GM10847 (cell line): ENCODE results near the gene ARVCF.

Source experiments
- POLR2A ChIP-seq: IDR thresholded peaks from 2 replicates; pipeline ENCODE4 v1.6.1; 2011; ENCODE audit not compliant: insufficient read length; ENCODE audit errors: extremely low read depth

ARVCF gene

DNA sequence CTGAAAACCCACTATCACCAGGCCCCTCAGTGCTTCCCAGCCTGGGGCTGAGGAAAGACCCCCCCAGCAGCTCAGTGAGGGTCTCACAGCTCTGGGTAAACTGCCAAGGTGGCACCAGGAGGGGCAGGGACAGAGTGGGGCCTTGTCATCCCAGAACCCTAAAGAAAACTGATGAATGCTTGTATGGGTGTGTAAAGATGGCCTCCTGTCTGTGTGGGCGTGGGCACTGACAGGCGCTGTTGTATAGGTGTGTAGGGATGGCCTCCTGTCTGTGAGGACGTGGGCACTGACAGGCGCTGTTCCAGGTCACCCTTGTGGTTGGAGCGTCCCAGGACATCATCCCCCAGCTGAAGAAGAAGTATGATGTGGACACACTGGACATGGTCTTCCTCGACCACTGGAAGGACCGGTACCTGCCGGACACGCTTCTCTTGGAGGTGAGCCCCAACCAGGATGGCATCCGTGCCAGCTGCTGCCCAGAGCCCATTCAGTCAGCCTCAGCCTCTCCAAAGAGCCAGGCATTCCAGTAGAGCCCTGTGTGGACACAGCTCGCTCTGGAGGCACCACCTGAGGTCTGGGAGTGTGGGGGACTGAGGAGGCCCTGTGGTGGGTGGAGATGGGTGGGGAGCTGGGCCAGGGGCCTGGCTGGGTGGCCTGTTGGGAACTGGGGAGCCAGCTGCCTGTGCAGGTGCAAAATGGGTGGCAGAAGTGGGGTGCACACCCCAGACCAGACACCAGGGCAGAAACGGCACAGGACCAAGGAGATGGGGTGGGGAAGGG, 52.6 kb downstream of the ARVCF start:
- TF ChIP-seq POLR2A = no peak

DNA sequence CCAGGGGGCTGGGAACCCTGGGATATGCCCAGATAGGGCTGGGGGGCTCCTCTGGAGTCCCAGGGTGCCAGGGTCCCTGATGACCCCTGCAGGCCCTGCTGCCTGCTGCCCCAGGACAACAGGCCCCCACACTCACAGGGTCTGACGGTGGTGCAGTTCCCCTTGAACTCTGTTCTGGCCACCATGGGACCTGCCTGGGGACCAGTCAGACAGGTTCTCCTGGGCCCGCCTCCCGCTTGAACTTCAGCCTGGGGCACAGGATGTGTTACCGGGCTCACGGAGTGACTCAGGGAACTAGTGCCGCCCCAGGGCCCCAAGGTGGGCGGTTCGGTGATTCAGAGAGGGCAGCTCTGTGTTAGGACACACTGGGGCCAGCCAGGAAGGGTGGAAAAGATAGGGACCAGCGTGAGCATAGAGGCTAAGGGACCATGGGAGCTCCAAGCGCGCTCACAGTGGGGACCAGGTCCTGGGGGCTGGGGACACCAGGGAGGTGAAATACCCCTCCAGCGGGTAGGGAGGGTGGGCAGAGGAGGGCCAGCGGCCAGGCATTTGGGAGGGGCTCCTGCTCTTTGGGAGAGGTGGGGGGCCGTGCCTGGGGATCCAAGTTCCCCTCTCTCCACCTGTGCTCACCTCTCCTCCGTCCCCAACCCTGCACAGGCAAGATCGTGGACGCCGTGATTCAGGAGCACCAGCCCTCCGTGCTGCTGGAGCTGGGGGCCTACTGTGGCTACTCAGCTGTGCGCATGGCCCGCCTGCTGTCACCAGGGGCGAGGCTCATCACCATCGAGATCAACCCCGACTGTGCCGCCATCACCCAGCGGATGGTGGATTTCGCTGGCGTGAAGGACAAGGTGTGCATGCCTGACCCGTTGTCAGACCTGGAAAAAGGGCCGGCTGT, 53.5 kb downstream of the ARVCF start:
- no peak for TF ChIP-seq POLR2A

DNA sequence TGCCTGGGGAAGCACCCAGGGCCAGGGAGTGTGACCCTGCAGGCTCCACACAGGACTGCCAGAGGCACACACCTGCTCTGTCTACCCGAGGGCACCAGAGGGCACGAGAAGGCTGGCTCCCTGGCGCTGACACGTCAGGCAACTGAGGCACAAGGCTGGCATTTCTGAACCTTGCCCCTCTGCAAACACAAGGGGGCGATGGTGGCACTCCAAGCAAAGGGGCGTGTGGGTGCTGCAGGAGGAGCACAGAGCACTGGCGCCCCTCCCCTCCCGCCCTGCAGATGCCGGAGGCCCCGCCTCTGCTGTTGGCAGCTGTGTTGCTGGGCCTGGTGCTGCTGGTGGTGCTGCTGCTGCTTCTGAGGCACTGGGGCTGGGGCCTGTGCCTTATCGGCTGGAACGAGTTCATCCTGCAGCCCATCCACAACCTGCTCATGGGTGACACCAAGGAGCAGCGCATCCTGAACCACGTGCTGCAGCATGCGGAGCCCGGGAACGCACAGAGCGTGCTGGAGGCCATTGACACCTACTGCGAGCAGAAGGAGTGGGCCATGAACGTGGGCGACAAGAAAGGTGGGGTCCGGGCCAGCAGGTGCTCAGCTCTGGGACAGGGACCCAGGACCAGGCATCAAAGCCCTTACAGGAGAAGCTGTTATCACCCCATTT, 54.2 kb downstream of the ARVCF start:
- TF ChIP-seq POLR2A = no peak

DNA sequence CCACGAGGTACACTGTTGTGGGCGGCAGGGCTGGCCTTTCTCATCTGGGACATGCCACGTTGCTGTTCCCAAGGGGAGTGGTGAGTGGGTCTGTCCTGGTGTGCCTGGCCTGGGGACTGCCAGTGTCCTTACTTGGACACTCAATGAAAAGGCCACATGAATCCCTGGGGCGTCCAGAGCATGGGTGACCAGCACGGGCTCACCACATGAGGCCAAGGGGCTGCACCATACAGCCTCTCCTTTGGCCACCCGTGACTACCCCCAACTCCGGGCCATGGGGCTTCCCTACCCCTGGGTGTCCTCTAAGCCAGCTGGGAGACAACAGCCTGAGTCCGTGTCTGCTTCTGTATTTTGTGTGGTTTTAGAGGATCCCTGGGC, 54.8 kb downstream of the ARVCF start:
- no peak for TF ChIP-seq POLR2A

DNA sequence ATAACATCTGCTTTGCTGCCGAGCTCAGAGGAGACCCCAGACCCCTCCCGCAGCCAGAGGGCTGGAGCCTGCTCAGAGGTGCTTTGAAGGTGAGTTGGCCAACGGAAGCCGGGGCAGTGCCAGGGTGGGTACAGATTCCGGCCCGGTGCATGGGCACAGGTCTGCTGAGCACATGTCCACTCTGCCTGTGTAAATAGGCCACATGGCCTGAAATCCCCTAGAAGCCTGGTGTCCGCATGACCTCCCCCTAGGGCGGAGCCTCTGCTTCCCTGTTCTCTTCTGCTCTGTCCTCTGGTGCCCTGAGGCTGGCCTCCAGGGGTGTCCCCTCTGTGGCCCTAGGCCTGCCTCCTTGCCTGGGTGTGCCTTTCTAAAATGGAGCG, 55.4 kb downstream of the ARVCF start:
- TF ChIP-seq POLR2A = no peak

DNA sequence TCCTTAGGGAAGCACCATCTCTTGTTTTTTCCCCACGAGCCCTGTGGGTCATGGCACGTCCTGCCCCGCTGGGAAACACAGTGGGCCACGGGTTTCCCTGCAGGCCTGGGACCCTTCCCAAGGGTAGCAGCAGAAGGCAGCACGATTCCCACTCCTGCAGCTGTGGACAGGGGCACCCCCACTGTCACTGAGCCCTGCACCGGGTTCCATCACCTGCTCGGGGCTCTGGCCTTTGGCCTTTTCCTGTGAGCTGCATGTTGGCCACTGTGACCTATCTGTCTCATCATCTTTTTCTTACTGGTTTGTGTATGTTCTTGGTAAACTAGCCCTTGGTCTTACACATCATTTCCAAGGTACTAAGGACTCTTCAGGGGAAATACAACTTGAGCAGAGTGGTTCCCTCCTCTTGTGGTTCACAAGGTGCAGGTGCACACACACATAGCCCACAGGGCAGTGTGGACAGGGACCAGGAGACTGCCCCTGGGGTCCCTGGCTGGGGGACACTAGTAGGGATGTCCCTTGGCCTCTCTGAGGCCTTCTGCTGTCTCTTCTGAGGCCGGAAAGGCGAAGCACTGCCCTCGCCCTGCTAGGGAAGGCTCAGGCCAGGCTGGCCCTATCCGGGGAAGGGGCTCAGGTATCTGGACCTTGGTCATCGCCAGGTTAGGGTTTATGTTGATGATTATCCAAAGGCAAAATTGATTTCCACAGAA, 56.0 kb downstream of the ARVCF start:
- no peak for TF ChIP-seq POLR2A

DNA sequence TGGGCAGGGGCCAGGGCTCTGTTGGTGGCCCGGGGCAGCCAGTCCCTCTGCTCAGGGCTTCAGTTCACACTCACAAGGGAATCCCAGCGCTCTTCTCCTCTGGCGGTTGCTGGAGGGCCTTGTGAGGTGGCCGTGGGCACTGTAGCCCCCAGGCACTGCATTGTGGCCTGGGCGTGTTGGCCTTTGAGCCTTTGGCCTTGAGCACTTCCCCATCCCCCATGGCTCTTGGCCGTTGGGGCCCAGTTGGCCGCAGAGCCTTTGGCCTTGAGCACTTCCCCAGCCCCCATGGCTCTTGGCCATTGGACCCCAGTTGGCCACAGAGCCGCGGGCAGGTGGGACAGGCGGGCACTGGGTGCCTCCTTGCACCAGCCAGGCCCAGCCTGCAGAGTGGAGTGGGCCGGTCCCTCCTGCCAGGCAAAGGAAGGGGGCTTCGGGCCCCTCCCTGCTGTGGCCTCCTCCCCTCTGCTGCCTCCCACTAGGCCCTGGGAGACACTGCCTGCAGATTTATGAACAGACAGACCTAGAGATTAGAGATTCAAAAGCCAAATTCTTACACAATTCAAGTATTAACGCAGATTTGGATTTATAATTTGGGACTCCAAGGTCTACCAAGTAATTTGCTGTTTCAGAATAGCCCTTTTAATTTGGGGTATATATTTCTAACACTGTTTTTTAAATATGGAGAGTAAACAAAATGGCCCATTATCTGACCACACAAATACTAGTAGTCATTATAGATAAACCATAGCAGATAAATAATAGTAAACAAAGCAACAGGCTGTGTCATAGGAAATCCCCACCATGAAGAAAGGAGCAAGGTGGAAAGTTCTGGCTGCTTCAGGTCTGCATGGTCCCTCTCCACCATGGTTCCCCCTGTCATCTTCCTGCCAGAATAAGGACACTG, 56.8 kb downstream of the ARVCF start:
- no peak for TF ChIP-seq POLR2A

DNA sequence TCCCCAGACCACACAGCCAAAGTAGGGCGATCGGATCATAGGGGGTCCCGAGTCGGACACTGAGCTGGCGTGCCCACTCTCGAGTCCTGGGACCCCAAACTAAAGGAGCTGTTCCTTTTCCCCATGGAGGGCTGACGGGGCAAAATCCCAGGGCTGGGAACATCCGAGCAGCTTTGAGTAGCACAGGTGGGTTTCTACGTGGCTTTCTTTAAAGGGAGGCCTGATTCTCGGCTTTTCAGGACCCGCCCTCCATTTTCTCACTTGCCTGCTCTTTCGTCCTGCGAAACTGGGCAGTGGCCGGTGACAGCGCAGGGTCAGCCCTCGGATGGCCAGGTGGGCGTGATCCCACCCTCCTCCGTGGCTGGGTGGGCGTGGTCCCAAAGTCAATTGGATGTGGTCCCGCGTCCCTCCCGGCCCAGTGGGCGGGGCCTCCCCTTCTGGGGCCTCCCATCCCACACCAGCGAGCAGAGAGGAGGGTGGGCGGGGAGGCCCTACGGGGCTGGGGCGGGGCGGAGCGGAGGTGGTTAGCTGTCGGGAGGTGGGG, 57.5 kb downstream of the ARVCF start:
- TF ChIP-seq POLR2A = no peak

DNA sequence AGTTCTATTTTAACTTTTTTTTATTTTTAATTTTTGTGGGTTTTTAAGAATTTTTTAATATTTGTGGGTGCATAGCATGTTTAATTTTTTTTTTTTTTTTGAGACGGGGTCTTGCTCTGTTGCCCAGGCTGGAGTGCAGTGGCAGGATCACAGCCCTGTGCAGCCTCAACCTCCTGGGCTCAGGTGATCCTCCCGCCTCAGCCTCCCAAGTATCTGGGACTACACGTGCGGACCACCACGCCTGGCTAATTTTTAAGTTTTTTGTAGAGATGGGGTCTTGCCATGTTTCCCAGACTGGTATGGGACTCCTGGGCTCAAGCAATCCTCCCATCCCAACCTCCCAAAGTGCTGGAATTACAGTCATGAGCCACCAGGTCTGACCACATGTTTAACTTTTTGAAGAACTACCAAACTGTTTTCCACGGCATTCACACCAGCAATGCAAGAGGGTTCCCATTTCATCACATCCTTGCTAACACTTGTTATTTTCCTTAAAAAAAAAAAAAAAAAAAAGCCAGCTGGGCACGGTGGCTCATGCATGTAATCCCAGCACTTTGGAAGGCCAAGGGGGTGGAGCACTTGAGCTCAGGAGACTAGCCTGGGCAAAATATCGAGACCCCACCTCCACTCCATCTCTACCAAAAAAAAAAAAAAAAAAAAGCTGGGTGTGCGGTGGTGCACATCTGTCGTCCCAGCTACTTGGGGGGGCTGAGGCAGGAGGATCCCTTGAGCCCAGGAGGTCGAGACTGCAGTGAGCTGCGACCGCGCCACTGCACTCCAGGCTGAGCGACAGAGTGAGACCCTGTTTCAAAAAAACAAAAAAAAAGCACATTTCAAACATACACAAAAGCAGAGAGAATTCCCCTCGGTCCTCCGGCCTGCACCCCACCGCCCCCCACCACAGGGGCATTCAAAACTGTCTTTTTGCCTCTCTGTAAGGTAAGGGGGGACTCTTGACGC, 58.3 kb downstream of the ARVCF start:
- TF ChIP-seq POLR2A = no peak

DNA sequence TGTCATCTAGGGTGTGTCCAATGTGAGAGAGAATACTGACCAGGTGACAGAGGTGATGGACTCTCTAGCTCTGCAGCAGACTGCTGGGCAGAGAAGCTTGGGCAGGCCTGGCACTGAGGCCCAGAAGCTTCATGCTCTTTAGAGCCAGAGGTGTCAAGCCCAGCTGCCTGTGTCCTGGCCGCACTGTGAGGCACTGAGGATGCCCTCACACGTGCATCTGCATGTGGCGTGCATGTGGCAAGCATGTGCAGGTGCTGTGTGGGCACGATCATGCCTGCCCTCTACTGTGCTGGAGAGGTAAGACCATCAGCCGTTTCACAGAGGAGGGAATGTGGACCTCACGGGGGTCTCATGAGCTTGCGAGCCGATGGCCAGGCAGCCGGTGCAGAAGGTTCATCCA, 59.2 kb downstream of the ARVCF start:
- TF ChIP-seq POLR2A = no peak

DNA sequence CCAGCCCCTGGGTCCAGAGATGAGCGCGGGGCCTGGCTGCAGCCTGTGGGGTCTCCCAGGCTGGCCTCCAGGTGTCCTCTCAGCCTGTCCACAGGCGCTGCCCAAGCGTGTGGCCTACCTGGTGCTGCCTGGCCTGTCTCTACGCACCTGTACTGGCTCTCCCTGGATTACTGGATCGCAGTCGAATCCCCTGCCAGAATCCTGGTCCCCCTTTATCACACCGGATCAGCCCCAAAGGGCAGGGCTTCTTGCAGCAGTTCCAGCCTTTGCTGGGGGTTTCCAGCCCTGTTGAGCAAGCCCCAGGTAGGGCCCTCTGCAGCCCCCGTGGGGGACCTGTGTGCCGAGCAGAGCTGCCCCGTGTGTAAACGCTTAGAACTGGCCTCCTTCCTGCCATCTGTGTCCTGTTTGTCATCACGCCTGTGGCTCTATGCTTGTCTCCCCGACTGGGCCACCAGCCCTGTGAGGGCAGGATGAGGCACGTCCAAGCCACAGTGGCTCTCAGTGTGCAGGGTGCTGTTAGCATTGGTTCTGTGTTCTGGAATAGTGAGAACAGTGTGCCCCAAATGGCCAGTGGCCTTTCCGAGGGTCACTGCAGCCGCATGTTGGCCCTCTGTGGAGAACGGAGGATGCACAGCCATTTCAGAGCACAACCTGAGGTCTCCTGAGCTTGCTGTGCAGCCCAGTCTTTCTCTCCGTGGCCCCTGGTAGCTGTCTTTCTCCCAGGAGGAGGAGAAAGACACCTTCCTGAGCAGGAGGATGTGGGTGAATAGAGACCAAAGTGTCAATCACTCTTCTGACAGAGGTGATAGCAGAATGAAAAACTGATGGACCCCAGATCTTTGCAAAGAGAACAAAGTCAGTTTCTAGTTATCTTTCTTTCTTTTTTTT, 61.1 kb downstream of the ARVCF start:
- no peak for TF ChIP-seq POLR2A

DNA sequence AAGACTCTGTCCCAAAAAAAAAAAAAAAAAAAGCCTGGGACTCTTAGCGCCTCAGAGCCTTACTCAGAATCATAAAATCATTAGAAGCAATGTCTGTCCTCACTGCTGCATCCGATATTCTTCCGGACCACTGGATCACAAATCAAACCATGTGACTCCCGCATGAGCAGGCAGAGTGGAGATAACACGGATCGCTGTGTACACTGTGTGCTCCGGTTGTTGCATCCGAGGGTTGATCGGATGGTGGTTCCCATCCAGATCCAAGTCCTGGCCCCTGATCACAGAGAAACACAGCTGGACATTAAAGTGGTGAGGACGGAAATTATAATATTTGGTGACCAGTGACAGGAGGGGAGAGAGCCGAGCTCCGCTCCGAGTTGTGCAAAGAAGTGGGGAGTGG, 65.3 kb downstream of the ARVCF start:
- no peak for TF ChIP-seq POLR2A
